Testis (tissue), 3 donors: Measurements from ENCODE around the gene TSPAN11. TPM values are rescaled to one million over a fixed set of nuclear protein-coding genes. Genes with fewer than 3 reads are reported as not detected.

Experiments used
- DNase-seq: peaks from one replicate; pipeline ENCODE4 v3.0.0-alpha.2; 2019
- H3K27ac ChIP-seq, 2 donors: fragments of 200-600 bp; sonication (generic); one replicate each; pipeline ENCODE4 v1.5.1; 2019
- H3K27me3 ChIP-seq: fragments of 200-600 bp; sonication (generic); one replicate; pipeline ENCODE4 v1.5.1; 2019
- H3K36me3 ChIP-seq: fragments of 200-600 bp; sonication (generic); one replicate; pipeline ENCODE4 v1.5.1; 2017; ENCODE audit warnings: low read depth; ENCODE audit errors: missing control alignments
- H3K4me1 ChIP-seq: fragments of 200-600 bp; sonication (generic); one replicate; pipeline ENCODE4 v1.5.1; 2019
- H3K4me3 ChIP-seq, 2 donors: fragments of 200-600 bp; sonication (generic); one replicate each; pipeline ENCODE4 v1.5.1; 2017 to 2019
- H3K9me3 ChIP-seq: fragments of 200-600 bp; sonication (generic); one replicate; pipeline ENCODE4 v1.5.1; 2017
- CTCF ChIP-seq, 3 experiments: fragments of 450-650 bp in 2 of 3; fragments of 200-600 bp in 1 of 3; sonication (generic) in 1 of 3; IDR thresholded peaks; one replicate each; pipeline ENCODE4 v1.5.1; 2016 to 2019; ENCODE audit warnings: antibody characterized with exemption in 3 of 3, mild to moderate bottlenecking in 2 of 3, moderate library complexity in 1 of 3
- POLR2A ChIP-seq: fragments of 450-650 bp; IDR thresholded peaks from one replicate; pipeline ENCODE4 v1.6.1; 2017; ENCODE audit warnings: antibody characterized with exemption, mild to moderate bottlenecking, moderate library complexity
- WGBS, 2 donors: methylation state at CpG; one replicate each; pipeline ENCODE4 v1.1.5; 2018; 5-methylcytosine and 5-hydroxymethylcytosine counted together
- intact Hi-C: fragments of 100-400 bp; cut with DNase I; formaldehyde crosslinking; loops from one replicate; pipeline ENCODE4 v1.15.1; 2023; ENCODE audit warnings: low total_unique reads
- polyA plus RNA-seq: library from polyadenylated mRNA; stranded (reverse); fragments of 350-450 nt; fragmentation: Illumina TruSeq; extraction: RNeasy Lipid Tissue Mini Kit (QIAGEN cat#74804); gene quantifications from one replicate; pipeline ENCODE4 v1.2.3, GENCODE V29; 2014; ENCODE audit warnings: low read depth, low replicate concordance; ENCODE audit not compliant: insufficient read depth
- total RNA-seq, 2 donors: library from RNA; depleted of rRNA; stranded (reverse); fragments of >200 nt; gene quantifications; one replicate each; pipeline ENCODE4 v1.2.3, GENCODE V29; 2016

TSPAN11 gene
- total and polyA plus RNA-seq, 3 donors from 2014 or later: 2.4 to 2.7 (median 2.7) TPM

- TF ChIP-seq CTCF (IDR thresholded peaks at IDR 0.05) (no peak), POLR2A (no peak)
- WGBS, 2 donors: 86 to 100% methylated on average over 4 to 6 of the region's 6 CpGs
- intact Hi-C loops: no loop called here
- Histone ChIP-seq H3K27ac (no peak overlapping the region), H3K27me3 (no peaks in the 10 kb centered on the region), H3K9me3 (no peaks in the 10 kb centered on the region), H3K4me3 (no peak overlapping the region), H3K36me3 (no peaks in the 10 kb centered on the region), H3K4me1 (no peaks in the 10 kb centered on the region)
- no peak for DNase-seq
These were observed 45.5 kb downstream of the TSPAN11 start for GRCh38 chr12:30972035-30972434.

GRCh38 chr12:30973175-30973574, 46.6 kb downstream of the TSPAN11 start:
- Histone ChIP-seq H3K4me1 (no peaks in the 10 kb centered on the region), H3K4me3 (no peak overlapping the region), H3K9me3 (no peaks in the 10 kb centered on the region), H3K36me3 (no peaks in the 10 kb centered on the region), H3K27ac (no peak overlapping the region), H3K27me3 (no peaks in the 10 kb centered on the region)
- WGBS, 2 donors: 88 to 91% methylated on average over 5 to 6 of the region's 6 CpGs
- intact Hi-C loops: no loop called here
- TF ChIP-seq POLR2A (no peak), CTCF (IDR thresholded peaks at IDR 0.05) (no peak)
- no peak for DNase-seq

- H3K4me3 ChIP-seq: no peak overlapping the region
- no peaks in the 10 kb centered on the region for H3K36me3 ChIP-seq
- 86 to 98% methylated on average over 5 of the region's 5 CpGs for WGBS, 2 donors
- no peaks in the 10 kb centered on the region for H3K4me1 ChIP-seq
- H3K27me3 ChIP-seq: no peaks in the 10 kb centered on the region
- H3K27ac ChIP-seq: no peak overlapping the region
- no peaks in the 10 kb centered on the region for H3K9me3 ChIP-seq
- no peak for DNase-seq
- TF ChIP-seq CTCF (IDR thresholded peaks at IDR 0.05): no peak
- TF ChIP-seq POLR2A: no peak
- intact Hi-C loops: no loop called here
These were observed 47.3 kb downstream of the TSPAN11 start for GRCh38 chr12:30973830-30974229.

GRCh38 chr12:30974746-30975500, 48.4 kb downstream of the TSPAN11 start:
- no peaks in the 10 kb centered on the region for H3K4me1 ChIP-seq
- H3K36me3 ChIP-seq: no peaks in the 10 kb centered on the region
- no peak overlapping the region for H3K27ac ChIP-seq
- WGBS, 2 donors: 88 to 92% methylated on average over 20 of the region's 20 CpGs
- no peak for TF ChIP-seq CTCF (IDR thresholded peaks at IDR 0.05)
- no peak for TF ChIP-seq POLR2A
- H3K4me3 ChIP-seq: no peak overlapping the region
- no peaks in the 10 kb centered on the region for H3K9me3 ChIP-seq
- no peak for DNase-seq
- intact Hi-C loops: no loop called here
- H3K27me3 ChIP-seq: no peaks in the 10 kb centered on the region

- DNase-seq: no peak
- no peak overlapping the region for H3K27ac ChIP-seq
- H3K4me3 ChIP-seq: no peak overlapping the region
- H3K36me3 ChIP-seq: no peaks in the 10 kb centered on the region
- H3K9me3 ChIP-seq: no peaks in the 10 kb centered on the region
- intact Hi-C loops: no loop called here
- WGBS, 2 donors: 78 to 92% methylated on average over 3 to 6 of the region's 6 CpGs
- no peaks in the 10 kb centered on the region for H3K27me3 ChIP-seq
- TF ChIP-seq POLR2A (no peak), CTCF (IDR thresholded peaks at IDR 0.05) (no peak)
- no peaks in the 10 kb centered on the region for H3K4me1 ChIP-seq
These were observed 49.0 kb downstream of the TSPAN11 start for GRCh38 chr12:30975581-30975980.
